ENCODE measurements around the gene ATF7.

The ATF7 gene

DNA sequence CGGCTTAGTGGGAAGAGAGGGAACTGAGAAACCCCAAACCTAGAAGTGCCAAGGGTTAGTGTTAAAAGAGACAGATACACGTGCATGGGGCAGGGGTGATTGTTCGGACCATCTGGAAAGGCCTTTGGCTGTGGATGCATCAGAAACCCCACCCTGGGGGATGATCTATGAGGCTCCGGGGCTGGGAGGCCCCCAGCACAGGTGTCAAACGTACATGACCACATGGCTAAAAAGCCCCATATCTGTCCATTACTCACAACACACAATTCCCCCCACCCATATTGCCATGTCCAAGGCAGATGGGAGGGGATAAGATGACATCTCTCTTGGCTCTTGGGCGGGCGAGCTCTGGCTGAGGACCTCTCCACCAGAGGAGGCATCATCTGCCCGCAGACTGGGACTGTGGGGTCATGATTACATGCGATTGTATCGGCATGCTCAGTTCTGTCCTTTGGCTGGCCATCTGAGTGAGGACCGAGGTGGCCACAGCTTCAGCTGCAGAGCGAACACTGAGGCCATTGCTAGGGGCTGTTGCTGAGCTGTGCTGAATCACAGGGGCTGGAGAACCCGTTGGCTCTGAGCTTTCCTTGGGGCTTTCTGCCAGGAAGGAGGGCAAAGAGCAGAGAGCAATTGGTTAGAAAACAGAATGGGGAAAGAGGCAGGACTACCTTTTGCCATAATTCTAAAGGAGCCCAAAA lies 109.3 kb downstream of the ATF7 start:
- DNase-seq, result no peak

DNA sequence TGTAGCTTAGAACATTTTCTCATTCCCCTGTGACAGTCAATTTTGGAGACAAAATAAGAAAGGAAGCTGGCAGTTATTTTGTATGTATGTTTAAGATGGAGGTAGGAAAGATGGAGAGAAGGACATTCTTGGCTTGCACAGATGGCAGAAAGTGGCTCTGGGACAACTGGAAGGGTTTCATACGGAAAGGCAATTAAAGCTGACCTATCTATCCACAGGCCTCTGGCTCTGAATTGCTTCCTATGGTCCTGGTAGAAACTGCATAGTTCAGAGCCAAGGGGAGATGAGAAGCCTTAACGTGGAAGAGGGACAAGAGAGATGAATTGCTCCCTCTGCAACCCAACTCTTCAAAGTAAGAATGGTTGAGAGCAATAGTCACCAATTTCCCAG lies 110.9 kb downstream of the ATF7 start:
- DNase-seq, result no peak

DNA sequence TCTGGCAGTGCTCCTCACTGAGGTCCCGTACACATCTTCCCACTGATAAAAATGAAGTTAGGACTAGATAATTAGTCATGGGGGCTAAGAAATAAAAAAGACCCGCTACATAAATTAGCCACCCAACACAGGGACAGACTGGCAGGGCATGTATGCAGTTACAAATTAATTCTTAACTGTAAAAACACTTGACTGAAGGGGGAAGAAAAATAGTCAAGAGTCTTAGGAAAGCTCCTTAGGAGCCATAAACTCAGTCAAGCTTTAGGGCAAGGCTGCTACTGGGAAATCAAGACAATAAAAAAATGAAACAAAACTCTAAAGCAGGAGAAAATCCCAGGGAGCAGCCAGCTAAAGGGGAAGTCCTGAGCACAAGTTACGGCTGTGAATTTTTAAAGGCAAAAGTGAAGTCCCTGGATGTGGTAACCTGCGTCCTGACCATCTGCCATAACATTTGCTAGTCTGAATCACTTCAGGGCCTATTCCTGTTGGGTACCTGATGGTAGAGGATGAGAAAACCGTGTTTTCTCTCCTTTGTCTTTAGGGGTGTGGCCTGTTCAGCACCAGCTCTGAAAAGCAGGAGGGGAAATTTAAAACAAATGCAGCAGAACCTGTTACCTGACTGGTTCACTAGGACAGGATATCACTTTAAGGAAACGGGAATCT lies 111.4 kb downstream of the ATF7 start:
- DNase-seq, result no peak

DNA sequence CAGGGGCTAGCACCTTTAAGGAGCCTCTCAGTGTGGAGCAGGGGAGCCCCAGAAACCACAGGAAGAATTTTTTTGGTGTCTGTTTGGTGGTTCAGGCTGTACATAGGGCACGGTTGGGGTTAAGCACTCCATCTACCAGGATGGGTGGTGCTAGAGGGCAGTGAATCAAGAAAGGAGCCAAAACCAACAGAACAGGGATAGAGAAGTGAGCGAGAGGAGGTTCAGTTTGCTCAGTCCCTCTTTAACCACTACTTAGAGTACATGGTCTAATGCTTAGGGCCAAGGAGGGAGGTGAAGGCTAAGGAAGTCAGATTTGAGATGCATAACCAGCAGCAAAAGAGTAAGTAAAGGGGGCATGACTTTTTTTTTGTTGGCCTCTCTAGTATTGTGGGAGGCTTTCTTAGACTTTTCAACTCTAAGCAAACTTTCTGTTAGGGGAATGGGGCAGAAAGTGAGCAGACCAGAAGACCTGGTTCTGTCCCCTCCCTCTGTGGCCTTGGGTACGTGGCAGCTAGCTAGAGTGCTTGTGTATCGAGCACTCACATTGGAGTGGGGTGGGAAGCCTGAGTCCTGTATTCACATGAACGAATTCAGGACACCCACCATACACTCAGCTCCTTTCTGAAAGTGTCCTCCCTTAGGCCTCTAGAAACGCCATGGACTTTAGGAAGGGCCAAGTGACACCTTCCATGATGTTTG lies 112.3 kb downstream of the ATF7 start:
- DNase-seq, result no peak

DNA sequence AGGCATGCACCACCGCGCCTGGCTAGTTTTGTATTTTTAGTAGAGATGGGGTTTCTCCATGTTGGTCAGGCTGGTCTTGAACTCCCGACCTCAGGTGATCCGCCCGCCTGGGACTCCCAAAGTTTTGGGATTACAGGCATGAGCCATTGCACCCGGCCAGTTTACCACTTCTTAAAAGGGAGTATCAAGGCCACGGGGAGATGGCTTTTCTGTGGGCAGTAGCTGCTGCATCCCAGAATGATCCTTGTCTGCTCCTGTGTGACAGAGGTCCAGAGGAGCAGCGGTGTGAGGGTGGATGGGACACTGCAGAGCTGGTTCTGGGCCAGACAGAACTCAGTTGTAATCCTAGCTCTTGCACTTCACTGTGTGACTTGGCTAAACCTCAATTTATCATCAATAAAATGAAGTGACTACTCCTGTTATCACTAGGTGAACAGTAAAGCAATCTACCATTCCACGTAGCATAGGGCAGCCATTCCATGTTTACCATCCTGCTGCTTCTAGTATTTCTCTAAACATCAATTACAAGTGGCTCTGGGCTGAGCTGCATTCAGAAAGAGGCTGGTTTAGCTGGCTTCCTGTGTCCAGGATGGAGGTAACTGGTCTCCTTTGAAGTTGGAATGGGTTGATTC lies 115.9 kb downstream of the ATF7 start:
- no peak for DNase-seq

DNA sequence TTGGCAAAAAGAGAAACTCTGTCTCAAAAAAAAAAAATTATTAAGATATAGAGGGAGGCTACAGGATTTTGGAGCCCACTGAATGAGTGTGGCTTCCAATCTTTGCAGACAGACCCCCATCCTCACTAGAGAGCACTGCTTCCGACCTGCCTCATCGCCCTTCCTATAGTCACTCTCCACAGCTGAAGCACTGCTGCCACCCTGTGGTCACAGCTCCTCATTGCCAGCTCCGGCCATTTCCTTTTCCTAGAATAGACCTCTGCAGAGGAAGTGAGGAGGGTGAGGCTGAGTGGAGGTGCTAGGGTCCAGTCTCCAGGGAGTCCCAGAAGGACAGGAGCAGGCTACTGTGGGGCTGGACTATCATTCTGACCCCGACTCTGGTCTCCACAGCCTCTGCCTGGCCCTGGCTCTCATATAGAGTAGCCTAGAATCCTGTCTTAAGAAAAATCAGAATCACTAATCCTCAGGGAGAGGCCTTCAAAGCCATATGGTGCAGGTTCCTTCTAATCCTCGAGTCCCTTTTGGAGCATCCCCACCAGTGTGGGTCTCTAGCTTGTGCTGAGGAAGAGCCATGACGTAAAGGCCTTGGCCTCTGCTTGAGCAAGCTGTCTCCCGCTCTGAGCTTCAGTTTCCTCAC lies 117.5 kb downstream of the ATF7 start:
- DNase-seq, result peak; percentile 93 to 95

DNA sequence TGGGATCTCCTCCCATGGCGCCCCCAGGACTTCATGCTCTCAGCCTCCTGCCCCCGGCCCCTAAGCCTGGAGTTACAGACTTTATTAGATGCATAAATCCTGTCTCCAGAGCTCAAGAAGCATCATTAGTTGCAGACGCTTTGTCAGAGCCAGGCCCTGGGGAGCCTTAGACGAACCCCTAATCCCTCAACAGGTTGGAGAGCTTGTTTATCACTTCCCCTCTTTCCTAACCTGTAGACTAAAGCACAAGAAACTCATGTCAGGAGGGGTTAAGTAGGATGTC lies 118.6 kb downstream of the ATF7 start:
- no peak for DNase-seq

DNA sequence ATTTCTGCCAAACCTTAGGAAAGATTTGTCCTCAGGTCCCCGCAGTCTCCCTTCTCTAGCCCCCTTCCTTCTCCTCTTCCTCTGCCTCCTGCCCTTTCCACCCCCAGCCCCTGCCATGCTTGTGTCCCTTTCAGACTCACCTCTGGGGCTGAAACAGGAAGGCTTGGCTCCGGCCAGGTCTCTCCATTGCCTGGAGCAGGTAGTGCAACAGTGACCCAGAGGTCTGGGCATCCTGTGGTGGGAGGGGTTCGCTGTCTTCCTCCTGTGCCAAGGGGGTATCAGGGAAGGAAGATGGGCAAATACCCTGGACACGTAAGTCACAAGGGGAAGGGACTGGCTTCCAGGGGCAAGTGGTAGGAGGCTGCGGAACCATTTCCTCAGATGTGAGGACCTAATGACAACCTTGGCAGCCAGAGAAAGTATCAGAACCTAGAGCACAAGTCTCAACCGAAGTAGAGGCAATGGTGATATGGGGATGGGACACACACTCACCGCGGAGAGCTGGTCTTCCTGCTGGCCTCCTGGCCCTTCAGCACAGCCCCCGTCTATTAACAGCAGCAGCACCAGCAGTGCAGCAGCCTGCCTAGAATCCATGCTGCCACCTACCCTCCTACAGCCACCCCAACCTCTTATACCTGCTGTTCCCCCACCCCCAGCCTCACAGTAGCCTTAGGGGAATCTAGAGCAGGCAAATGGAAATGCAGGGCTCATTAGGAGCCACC lies 119.1 kb downstream of the ATF7 start, which contains the start of gene NPFF:
Gene NPFF, minus strand, starts transcription at position 604 of the 722 bp plus-strand sequence. Its CDS starts 10 bp downstream, at position 594.
- no peak for DNase-seq

DNA sequence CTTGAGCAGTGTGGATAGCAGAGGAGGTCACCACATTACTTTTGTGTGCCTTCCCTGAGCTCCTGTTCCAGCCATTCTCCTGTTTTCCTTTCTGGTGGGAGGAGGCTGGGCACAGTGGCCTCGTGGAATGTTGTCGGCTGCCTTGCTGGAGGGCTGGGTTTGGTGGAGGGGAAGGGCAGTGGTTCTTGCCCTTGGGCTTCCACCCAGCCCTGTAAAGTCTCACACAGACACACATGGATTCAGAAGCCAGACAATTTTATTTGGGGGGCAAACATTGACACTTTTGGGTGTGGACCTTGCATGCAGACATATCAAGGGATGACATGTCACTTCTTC lies 119.8 kb downstream of the ATF7 start:
- DNase-seq, result no peak

DNA sequence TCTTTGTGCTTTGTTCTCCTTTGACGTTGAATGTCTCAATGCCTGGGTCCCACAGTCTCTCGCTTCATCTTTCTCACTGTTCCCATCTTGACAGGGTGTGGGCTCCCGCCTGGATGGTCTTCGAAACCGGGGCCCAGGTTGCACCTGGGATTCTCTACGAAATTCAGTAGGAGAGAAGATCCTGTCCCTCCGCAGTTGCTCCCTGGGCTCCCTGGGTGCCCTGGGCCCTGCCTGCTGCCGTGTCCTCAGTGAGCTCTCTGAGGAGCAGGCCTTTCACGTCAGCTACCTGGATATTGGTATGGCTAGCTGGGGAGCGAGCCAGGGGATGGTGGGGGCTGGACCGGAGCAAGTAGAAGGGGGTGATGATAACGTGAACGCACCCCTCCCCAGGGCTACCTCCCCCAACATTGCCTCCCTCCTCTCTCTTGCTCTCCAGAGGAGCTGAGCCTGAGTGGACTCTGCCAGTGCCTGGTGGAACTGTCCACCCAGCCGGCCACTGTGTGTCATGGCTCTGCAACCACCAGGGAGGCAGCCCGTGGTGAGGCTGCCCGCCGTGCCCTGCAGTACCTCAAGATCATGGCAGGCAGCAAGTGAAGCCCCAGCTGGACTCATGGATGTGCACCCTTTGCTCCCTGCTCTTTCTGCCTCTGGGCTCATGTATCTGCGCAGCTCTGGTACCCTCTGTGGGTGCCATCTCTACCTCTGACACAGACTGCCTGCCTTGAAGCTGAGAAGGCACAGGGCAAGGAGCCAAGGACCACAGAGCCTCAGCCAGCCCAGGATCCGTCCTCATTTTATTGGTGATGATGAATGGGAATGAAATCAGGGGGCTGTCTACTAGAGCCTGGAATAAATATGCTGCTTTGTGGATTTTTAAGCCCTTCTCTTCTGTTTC lies 120.4 kb downstream of the ATF7 start:
- DNase-seq, result no peak

DNA sequence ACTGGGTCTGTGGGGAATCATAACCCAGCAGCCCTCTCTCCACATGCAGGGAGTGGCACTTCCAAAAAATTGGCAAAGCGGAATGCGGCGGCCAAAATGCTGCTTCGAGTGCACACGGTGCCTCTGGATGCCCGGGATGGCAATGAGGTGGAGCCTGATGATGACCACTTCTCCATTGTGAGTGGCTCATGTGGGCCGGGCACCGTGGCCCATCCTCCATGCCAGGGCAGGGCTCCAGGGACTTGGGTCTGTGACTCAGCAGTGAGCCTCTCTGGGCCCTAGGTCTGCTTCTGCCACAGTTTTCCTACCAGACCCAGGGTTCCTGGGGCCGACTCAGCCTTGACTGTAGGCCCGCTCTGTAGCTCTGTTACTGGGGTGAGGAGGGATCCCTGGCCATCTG lies 121.1 kb downstream of the ATF7 start:
- no peak for DNase-seq

DNA sequence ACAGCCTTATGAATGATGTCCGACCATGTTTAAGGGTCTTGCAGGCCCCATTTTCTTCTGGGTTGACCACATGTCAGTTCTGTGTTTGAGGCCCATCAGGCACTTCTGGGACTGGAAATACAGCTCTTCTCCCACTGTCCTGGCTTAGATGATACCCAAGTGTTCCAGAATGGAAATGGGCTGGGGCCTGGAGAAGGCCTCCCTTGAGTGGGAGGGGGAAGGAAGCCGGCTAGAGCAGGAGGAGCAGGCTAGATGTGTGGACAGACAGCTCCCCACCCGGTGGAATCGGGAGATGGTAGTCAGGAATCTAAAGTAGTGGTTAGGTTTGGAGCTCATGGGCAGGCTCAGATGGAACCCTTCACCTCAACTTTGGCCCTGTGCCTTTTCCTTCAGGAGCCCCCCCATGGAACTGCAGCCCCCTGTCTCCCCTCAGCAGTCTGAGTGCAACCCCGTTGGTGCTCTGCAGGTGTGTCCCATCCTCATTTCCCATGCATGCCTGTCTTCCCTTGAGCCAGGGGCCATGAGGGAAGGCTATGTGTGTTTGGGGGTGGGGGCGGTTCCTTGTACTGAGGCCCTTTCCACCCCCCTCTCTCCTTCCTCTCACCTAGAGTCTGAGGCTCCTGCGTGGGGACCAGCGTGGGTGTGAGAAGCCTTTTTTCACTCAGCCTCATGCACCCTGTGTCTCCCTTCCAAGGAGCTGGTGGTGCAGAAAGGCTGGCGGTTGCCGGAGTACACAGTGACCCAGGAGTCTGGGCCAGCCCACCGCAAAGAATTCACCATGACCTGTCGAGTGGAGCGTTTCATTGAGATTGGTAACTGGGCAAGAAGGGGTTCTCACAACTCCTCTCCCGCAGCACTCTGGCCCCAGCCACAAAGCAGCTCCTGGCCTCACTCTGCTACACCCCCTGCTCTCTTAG lies 121.9 kb downstream of the ATF7 start:
- no peak for DNase-seq

DNA sequence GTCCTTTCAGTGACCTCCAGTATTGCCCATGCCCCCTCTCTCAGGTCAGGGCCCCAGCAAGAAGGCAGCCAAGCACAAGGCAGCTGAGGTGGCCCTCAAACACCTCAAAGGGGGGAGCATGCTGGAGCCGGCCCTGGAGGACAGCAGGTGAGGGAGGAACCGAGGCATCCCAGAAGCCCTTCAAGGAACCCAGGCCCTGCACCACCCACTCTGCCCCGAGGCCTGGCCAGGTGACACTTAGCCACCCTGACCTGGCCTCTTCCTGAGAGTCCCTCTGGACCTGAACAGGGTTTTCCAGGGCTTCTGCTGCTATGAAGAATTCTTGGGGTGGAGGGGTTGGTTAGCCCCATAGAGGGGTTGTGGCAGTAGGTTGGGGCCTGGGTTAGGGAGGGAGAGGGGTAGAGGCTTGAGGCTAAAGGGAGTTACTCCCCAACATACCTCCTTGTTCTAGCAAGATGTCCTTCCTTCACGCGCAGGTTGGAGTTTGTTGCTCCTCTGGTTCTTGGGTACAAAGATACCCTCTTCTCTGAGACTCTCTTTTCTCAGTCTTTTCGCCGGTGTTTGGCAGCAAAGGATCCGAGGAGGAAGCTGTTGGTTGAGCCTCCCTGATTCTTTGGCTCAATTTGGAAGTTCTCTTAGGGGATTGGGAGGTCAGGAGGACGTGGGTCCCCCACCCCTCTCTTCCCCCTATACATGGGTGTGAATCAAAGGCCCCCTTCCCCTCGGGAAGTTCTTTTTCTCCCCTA lies 123.0 kb downstream of the ATF7 start:
- no peak for DNase-seq

DNA sequence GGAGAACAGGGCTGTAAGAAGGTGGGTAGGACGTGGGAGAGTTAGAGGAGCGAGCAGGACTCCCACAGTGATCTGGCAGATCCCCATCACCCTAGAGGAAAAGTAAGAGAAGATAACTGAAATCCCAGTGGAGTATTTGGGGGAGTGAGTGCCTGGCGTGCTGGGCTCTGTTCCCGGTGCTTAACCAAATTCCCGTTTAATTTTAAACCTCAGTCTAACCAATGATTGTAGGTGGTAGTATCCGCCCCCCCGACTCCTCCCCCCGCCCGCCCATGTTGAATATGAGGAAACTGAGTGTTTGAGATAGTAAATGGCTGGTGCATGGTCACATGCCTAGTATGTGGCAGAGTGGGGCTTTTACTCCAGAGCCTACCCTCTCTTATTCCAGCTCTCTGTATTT lies 123.9 kb downstream of the ATF7 start:
- no peak for DNase-seq

DNA sequence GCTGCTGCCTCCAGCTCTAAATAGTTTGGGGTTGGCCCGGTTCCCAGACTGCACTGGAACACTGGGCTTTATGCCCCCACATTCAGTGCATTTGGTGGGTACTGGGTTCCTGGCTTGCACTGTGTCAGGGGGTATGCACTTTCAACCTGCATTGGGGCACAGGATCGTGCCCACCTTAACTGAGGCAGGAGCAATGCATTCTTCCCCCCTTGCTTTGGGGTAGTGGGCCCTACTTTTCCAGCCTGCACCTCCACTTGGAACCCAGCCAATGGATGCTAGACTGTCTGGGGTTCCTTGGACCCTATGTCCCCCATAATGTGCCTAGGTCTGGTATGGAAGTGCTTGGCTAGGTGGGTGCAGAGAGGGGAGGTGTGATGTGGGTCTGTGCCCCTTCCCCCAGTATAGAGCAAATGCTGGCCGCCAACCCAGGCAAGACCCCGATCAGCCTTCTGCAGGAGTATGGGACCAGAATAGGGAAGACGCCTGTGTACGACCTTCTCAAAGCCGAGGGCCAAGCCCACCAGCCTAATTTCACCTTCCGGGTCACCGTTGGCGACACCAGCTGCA lies 124.5 kb downstream of the ATF7 start:
- no peak for DNase-seq

DNA sequence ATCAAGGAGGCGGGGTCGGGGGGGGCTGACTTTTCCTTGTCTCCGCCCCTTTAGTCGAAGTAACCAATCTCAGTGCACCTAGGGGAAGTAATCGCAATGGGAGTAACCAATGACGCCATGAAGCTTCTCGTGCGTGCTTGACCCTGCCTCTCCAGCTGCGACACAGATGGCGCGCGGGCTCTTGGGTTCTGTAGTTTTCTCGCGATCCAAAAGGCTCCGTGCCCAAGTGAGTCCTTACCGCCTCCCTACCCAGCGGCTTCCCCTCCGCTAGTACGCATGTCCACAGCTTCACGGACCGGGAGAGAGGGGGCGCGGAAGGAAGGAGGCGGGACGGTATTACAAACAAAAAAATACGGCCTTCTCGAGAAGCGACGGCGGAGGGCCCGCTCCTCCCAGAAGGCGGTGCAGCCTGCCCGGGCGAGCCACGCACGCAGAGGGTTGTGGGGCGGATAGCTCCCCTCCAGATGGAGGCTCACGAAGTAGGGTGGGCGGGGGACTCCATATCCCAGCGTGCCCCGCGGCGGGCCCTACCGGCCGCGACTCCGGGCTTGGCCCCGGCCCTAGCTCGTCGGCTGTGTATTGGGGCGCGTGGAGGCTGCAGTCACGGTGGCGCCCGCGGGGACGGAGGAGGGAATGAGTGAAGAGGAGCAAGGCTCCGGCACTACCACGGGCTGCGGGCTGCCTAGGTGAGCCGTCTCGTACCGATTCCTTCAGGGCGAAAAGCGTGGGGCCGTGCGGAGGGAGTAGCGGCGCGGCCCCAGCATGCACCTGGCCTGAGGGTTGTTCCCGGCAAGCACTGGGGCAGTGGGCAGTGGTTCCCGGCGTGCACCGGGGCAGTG lies 125.2 kb downstream of the ATF7 start, which contains the start of gene TARBP2:
Gene TARBP2, plus strand, starts transcription at position 508 of the 839 bp plus-strand sequence. Its CDS starts 126 bp downstream, at position 634.
- DNase-seq, result peak; percentile 99

DNA sequence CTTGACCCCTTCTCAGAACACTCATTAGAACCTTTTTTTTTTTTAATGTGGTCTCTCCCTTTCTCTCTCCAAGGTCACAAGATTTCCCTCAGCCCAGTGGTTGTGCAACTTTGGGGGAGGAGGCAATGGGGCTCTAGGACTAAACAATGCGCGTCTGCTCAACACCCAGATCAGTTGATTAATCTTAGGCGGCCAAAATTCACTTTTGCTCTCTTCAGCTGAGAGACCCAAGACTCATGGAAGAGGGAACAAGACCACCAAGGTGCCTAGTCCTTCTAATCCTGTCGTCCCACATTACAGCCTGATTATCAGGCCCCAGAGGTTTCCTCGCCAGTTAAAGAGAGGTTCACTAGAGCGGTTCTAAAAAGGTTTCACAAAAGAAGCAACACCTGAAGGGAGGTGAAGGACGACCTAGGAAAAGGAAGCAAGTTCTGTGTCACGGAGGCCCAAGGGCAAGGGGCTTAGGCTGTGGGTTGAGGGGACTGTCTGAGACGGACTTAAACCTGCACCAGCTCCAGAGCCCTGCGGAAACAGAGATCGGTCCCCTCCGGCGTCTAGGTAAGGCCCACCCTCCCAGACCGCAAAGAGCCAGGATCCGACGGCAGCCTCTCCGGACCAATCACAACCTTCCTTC lies 125.9 kb downstream of the ATF7 start:
- DNase-seq, result no peak
